Adipocyte (in vitro differentiated cells): Measurements from ENCODE around the gene OXTR.
A peak's percentile ranks its signal among the peaks of the same experiment; 100 is the strongest.

Experiments used
- DNase-seq: peaks from one replicate; pipeline ENCODE4 v3.0.0-alpha.2; 2015; ENCODE audit warnings: low read depth
- H3K27me3 ChIP-seq: replicated peaks from 2 replicates; pipeline ENCODE4 v1.7.0; 2013; ENCODE audit warnings: mild to moderate bottlenecking, low read length, moderate library complexity; ENCODE audit not compliant: control insufficient read depth, insufficient read depth
- H3K36me3 ChIP-seq: 2 replicates; pipeline ENCODE4 v1.7.0; 2013; ENCODE audit warnings: low read length, mild to moderate bottlenecking, moderate library complexity; ENCODE audit not compliant: control insufficient read depth, insufficient read depth, severe bottlenecking
- H3K4me1 ChIP-seq: 2 replicates; pipeline ENCODE4 v1.7.0; 2013; ENCODE audit warnings: mild to moderate bottlenecking, low read length, moderate library complexity; ENCODE audit not compliant: control insufficient read depth, insufficient read depth
- H3K4me3 ChIP-seq: 2 replicates; pipeline ENCODE4 v1.7.0; 2013; ENCODE audit warnings: mild to moderate bottlenecking, low read length, moderate library complexity
- H3K9ac ChIP-seq: 2 replicates; pipeline ENCODE4 v1.7.0; 2013; ENCODE audit warnings: mild to moderate bottlenecking, low read length, moderate library complexity
- H3K9me3 ChIP-seq: 2 replicates; pipeline ENCODE4 v1.7.0; 2013; ENCODE audit warnings: mild to moderate bottlenecking, low read length, moderate library complexity; ENCODE audit not compliant: control insufficient read depth

The OXTR gene

GRCh38 chr3:8741581-8742261 lies 27.7 kb downstream of the OXTR start:
- H3K9ac ChIP-seq, result no peak overlapping the region
- no peaks in the 10 kb centered on the region for H3K36me3 ChIP-seq
- peak; percentile 81 for DNase-seq
- no peak overlapping the region for H3K4me3 ChIP-seq
- no peaks in the 10 kb centered on the region for H3K9me3 ChIP-seq
- no peaks in the 10 kb centered on the region for H3K27me3 ChIP-seq
- H3K4me1 ChIP-seq, result peaks cover 23% of the 10 kb centered on the region

GRCh38 chr3:8739757-8740504 lies 29.5 kb downstream of the OXTR start:
- DNase-seq, result peak; percentile 44
- no peak overlapping the region for H3K4me3 ChIP-seq
- no peak overlapping the region for H3K9ac ChIP-seq
- peaks cover 23% of the 10 kb centered on the region for H3K4me1 ChIP-seq
- H3K27me3 ChIP-seq, result no peaks in the 10 kb centered on the region
- H3K9me3 ChIP-seq, result no peaks in the 10 kb centered on the region
- H3K36me3 ChIP-seq, result no peaks in the 10 kb centered on the region

GRCh38 chr3:8738639-8739038 lies 30.8 kb downstream of the OXTR start:
- Histone ChIP-seq H3K9ac (no peak overlapping the region), H3K27me3 (no peaks in the 10 kb centered on the region), H3K9me3 (no peaks in the 10 kb centered on the region), H3K4me3 (no peak overlapping the region), H3K4me1 (peaks cover 25% of the 10 kb centered on the region), H3K36me3 (no peaks in the 10 kb centered on the region)
- no peak for DNase-seq

- no peak overlapping the region for H3K4me3 ChIP-seq
- no peaks in the 10 kb centered on the region for H3K9me3 ChIP-seq
- no peak for DNase-seq
- peaks cover 22% of the 10 kb centered on the region for H3K4me1 ChIP-seq
- no peak overlapping the region for H3K9ac ChIP-seq
- no peaks in the 10 kb centered on the region for H3K27me3 ChIP-seq
- no peaks in the 10 kb centered on the region for H3K36me3 ChIP-seq
Measured at GRCh38 chr3:8737823-8738222, 31.6 kb downstream of the OXTR start.

- Histone ChIP-seq H3K4me1 (peaks cover 22% of the 10 kb centered on the region), H3K9ac (no peak overlapping the region), H3K27me3 (no peaks in the 10 kb centered on the region)
Measured at GRCh38 chr3:8737301-8737700, 32.1 kb downstream of the OXTR start.

GRCh38 chr3:8736436-8736835 lies 33.0 kb downstream of the OXTR start:
- Histone ChIP-seq H3K36me3 (no peaks in the 10 kb centered on the region), H3K9ac (no peak overlapping the region), H3K9me3 (no peaks in the 10 kb centered on the region), H3K4me3 (no peak overlapping the region), H3K4me1 (peaks cover 16% of the 10 kb centered on the region), H3K27me3 (no peaks in the 10 kb centered on the region)
- DNase-seq, result no peak

More at GRCh38 chr3:8737301-8737700, 32.1 kb downstream of the OXTR start:
- Histone ChIP-seq H3K36me3 (no peaks in the 10 kb centered on the region), H3K9me3 (no peaks in the 10 kb centered on the region), H3K4me3 (no peak overlapping the region)
- DNase-seq, result no peak

- Histone ChIP-seq H3K27me3 (no peaks in the 10 kb centered on the region), H3K9me3 (no peaks in the 10 kb centered on the region), H3K4me3 (no peak overlapping the region), H3K36me3 (no peaks in the 10 kb centered on the region), H3K9ac (no peak overlapping the region), H3K4me1 (peaks cover 4% of the 10 kb centered on the region)
- no peak for DNase-seq
Measured at GRCh38 chr3:8734908-8735307, 34.5 kb downstream of the OXTR start.

GRCh38 chr3:8734137-8734878 lies 35.1 kb downstream of the OXTR start:
- DNase-seq, result no peak

GRCh38 chr3:8733332-8734094 lies 35.9 kb downstream of the OXTR start, which contains the start of gene CAV3:
Gene CAV3, plus strand, starts transcription at chr3:8733802. Its CDS starts 75 bp downstream, at chr3:8733877.
- H3K9ac ChIP-seq, result no peak within 1 kb of the TSS
- peak; percentile 64 for DNase-seq
- no peaks in the 10 kb centered on the region for H3K36me3 ChIP-seq
- H3K9me3 ChIP-seq, result no peaks in the 10 kb centered on the region
- no peaks in the 10 kb centered on the region for H3K27me3 ChIP-seq
- H3K4me1 ChIP-seq, result peaks cover 3% of the 10 kb centered on the region
- H3K4me3 ChIP-seq, result no peak within 1 kb of the TSS

More at GRCh38 chr3:8734137-8734878, 35.1 kb downstream of the OXTR start:
- H3K4me1 ChIP-seq, result peaks cover 3% of the 10 kb centered on the region
- no peak overlapping the region for H3K4me3 ChIP-seq
- H3K27me3 ChIP-seq, result no peaks in the 10 kb centered on the region
- H3K9me3 ChIP-seq, result no peaks in the 10 kb centered on the region
- H3K36me3 ChIP-seq, result no peaks in the 10 kb centered on the region
- H3K9ac ChIP-seq, result no peak overlapping the region

GRCh38 chr3:8732413-8732812 lies 37.0 kb downstream of the OXTR start:
- Histone ChIP-seq H3K36me3 (no peaks in the 10 kb centered on the region), H3K27me3 (no peaks in the 10 kb centered on the region), H3K9me3 (no peaks in the 10 kb centered on the region), H3K9ac (no peak overlapping the region), H3K4me3 (no peak overlapping the region), H3K4me1 (peaks cover 3% of the 10 kb centered on the region)
- DNase-seq, result no peak
